ENCODE data around the gene ENPEP. TPM values are rescaled to one million over a fixed set of nuclear protein-coding genes. Genes with fewer than 3 reads are reported as not detected.

The ENPEP gene
- total RNA-seq, 3 donors from 2014 or later = not detected

- DNase-seq (no peak), ATAC-seq (no peak)
- no peaks in the 10 kb centered on the region for H3K36me3 Mint-ChIP-seq (ENCODE audit: insufficient read depth)
- no peaks in the 10 kb centered on the region for H3K9me3 Mint-ChIP-seq
- peaks cover 85% of the 10 kb centered on the region for H3K27me3 Mint-ChIP-seq (ENCODE audit: low read depth)
- no peak overlapping the region for H3K4me3 Mint-ChIP-seq
- H3K4me1 Mint-ChIP-seq (ENCODE audit: low read depth) = peaks cover 5% of the 10 kb centered on the region
Measured at GRCh38 chr4:110613745-110614144, 137.8 kb downstream of the ENPEP start.

DNA sequence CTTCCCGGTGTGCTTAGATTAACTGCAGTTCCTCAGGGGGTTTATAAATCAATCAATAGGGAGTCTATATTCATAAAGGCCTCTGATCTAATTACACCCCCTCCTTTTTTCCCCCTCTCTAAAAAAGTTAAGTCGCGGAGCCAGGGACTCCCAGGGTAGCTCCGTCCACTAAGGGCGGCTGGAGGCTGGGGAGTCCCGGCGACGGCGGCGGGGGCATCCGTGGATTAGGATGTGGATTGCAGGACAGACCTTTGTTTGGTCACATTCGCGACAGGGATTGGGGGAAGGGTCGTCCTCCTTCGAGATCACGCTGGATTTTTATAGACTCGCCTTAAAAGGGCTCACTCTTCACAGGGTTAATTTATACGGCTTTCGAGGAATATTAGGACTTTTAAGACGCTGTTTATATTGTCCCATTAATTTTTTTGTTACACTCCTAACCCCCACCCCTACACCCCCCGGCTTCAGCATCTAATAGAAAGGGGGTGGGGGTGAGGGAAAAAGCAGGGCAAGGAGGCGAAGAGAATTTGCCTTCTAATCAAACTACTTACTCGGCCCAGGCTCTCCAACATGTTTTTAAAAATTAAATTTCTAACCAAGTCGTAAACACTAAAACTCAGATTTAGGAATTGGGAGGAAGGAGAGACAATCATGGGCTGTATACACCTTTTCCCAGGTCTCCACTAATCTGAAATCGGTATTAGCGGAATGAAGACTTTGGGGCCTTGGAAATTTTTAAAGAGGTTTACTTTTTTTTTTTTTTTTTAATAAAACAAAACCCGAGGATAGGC lies 138.4 kb downstream of the ENPEP start:
- no peak for ATAC-seq
- peaks cover 85% of the 10 kb centered on the region for H3K27me3 Mint-ChIP-seq (ENCODE audit: low read depth)

More for the DNA sequence above, 138.4 kb downstream of the ENPEP start:
- no peak for DNase-seq
- Mint-ChIP-seq H3K36me3 (ENCODE audit: insufficient read depth) (no peaks in the 10 kb centered on the region), H3K4me3 (no peak overlapping the region), H3K4me1 (ENCODE audit: low read depth) (peaks cover 5% of the 10 kb centered on the region), H3K9me3 (no peaks in the 10 kb centered on the region)

Other genes with a start within 250 kb of the ENPEP start
- gene PITX2, start 146.9 kb downstream of the ENPEP start, total RNA-seq = not detected

All from activated T-cell treated with anti-CD3 and anti-CD28 coated beads, Interleukin-2, amount 50 U/mL, for 4 hours (primary cell).